H1 (cell line): ENCODE results near the gene CBLL1. TPM values are rescaled to one million over a fixed set of nuclear protein-coding genes. Genes with fewer than 3 reads are reported as not detected.

Source experiments
- CTCF ChIA-PET: fragments of 300-600 bp; sonication (Branson Sonifier 250); formaldehyde crosslinking; loops from one replicate; lab custom pipeline; 2021; ENCODE audit not compliant: partially characterized antibody; lab: Charles Lee
- POLR2A ChIA-PET: fragments of 300-600 bp; sonication (Branson Sonifier 250); formaldehyde crosslinking; loops from one replicate; lab custom pipeline; 2021; ENCODE audit warnings: inconsistent platforms; ENCODE audit not compliant: partially characterized antibody; lab: Charles Lee
- DNase-seq, 2 experiments: peaks; one replicate each; pipeline versions ENCODE4 v3.0.0 to v3.0.0-alpha.2; 2010 to 2022; ENCODE audit warnings: low spot score in 2 of 2, low read depth in 1 of 2, mixed read lengths in 1 of 2
- FAIRE-seq: peaks from 2 replicates; lab custom pipeline; 2011; peaks lifted over from hg19 to GRCh38; lab: Jason Lieb, UNC
- H2AFZ ChIP-seq: 2 replicates; pipeline ENCODE4 v1.8.1; 2012; ENCODE audit warnings: low read length, inconsistent platforms
- H2AK5ac ChIP-seq: 2 replicates; pipeline ENCODE4 v1.6.1; 2013; ENCODE audit warnings: low read depth, low read length
- H2BK120ac ChIP-seq: replicated peaks from 2 replicates; pipeline ENCODE3; 2013; ENCODE audit warnings: low read depth, low read length, inconsistent platforms
- H2BK12ac ChIP-seq: 2 replicates; pipeline ENCODE4 v1.6.1; 2013; ENCODE audit warnings: low read depth, low read length
- H2BK15ac ChIP-seq: 2 replicates; pipeline ENCODE4 v1.6.1; 2013; ENCODE audit warnings: low read length
- H2BK20ac ChIP-seq: 2 replicates; pipeline ENCODE4 v1.6.1; 2013; ENCODE audit warnings: low read length
- H2BK5ac ChIP-seq: 2 replicates; pipeline ENCODE4 v1.6.1; 2013; ENCODE audit warnings: low read depth, low read length
- H3K14ac ChIP-seq: 2 replicates; pipeline ENCODE4 v1.6.1; 2013; ENCODE audit warnings: inconsistent platforms; ENCODE audit not compliant: insufficient read length
- H3K18ac ChIP-seq: 2 replicates; pipeline ENCODE4 v1.6.1; 2013; ENCODE audit warnings: low read length; ENCODE audit errors: extremely low read depth
- H3K23ac ChIP-seq: 2 replicates; pipeline ENCODE4 v1.6.1; 2013; ENCODE audit warnings: inconsistent platforms; ENCODE audit not compliant: insufficient read length
- H3K23me2 ChIP-seq: 2 replicates; pipeline ENCODE4 v1.6.1; 2013; ENCODE audit warnings: low read depth, low read length
- H3K27ac ChIP-seq: 2 replicates; pipeline ENCODE4 v1.6.1; 2011; ENCODE audit warnings: low read depth, low read length, inconsistent platforms
- H3K27me3 ChIP-seq, 4 experiments: replicated peaks in 1 of 4; 1 replicate in 1 of 4; 2 replicates in 3 of 4; pipeline versions ENCODE4 v1.6.1 to v1.8.1; 2011 to 2013; ENCODE audit warnings: low read length in 3 of 4, mild to moderate bottlenecking in 3 of 4, inconsistent platforms in 2 of 4, mixed read lengths in 2 of 4, moderate library complexity in 1 of 4; ENCODE audit not compliant: control insufficient read depth in 3 of 4, insufficient read depth in 3 of 4; ENCODE audit errors: extremely low read depth in 1 of 4
- H3K36me3 ChIP-seq, 4 experiments: 2 replicates each; pipeline versions ENCODE4 v1.6.1 to v1.8.1; 2011 to 2013; ENCODE audit warnings: mild to moderate bottlenecking in 4 of 4, low read length in 3 of 4, moderate library complexity in 2 of 4, control low read depth in 1 of 4, inconsistent platforms in 1 of 4; ENCODE audit not compliant: insufficient read depth in 4 of 4, control insufficient read depth in 2 of 4
- H3K4ac ChIP-seq: replicated peaks from 2 replicates; pipeline ENCODE3; 2013; ENCODE audit warnings: low read length, low read depth, mixed read lengths, inconsistent platforms; ENCODE audit not compliant: insufficient read length
- H3K4me1 ChIP-seq, 4 experiments: replicated peaks in 1 of 4; 1 replicate in 1 of 4; 2 replicates in 3 of 4; pipeline versions ENCODE4 v1.6.1 to v1.8.1; 2011 to 2013; ENCODE audit warnings: low read length in 3 of 4, inconsistent platforms in 2 of 4, mixed read lengths in 1 of 4; ENCODE audit not compliant: insufficient read depth in 4 of 4, control insufficient read depth in 3 of 4
- H3K4me2 ChIP-seq, 2 experiments: 2 replicates each; pipeline versions ENCODE4 v1.6.1 to v1.8.1; 2011 to 2013; ENCODE audit warnings: low read depth in 2 of 2, low read length in 2 of 2, control low read depth in 1 of 2, inconsistent platforms in 1 of 2, mild to moderate bottlenecking in 1 of 2; ENCODE audit not compliant: insufficient read depth in 1 of 2
- H3K4me3 ChIP-seq, 4 experiments: fragments of 200-600, 300-600 bp in 1 of 4; sonication (generic), shearing (Covaris generic), sonication (Bioruptor Twin) in 1 of 4; 2 replicates each; pipeline versions ENCODE4 v1.5.1 to v1.8.1; 2011 to 2016; ENCODE audit warnings: low read length in 4 of 4, low read depth in 3 of 4, control low read depth in 2 of 4, inconsistent platforms in 2 of 4, mild to moderate bottlenecking in 2 of 4, mixed read lengths in 1 of 4, moderate library complexity in 1 of 4; ENCODE audit not compliant: insufficient read depth in 2 of 4; ENCODE audit errors: extremely low read depth in 1 of 4
- H3K56ac ChIP-seq: replicated peaks from 2 replicates; pipeline ENCODE3; 2013; ENCODE audit warnings: low read depth, mild to moderate bottlenecking, mixed read lengths, low read length, inconsistent platforms; ENCODE audit not compliant: insufficient read length
- H3K79me1 ChIP-seq: 2 replicates; pipeline ENCODE4 v1.6.1; 2013; ENCODE audit warnings: low read depth, low read length, control low read depth
- H3K79me2 ChIP-seq, 2 experiments: 2 replicates each; pipeline versions ENCODE4 v1.6.1 to v1.8.1; 2012 to 2013; ENCODE audit warnings: low read length in 2 of 2, mild to moderate bottlenecking in 2 of 2, inconsistent platforms in 1 of 2; ENCODE audit not compliant: insufficient read depth in 2 of 2, control insufficient read depth in 1 of 2
- H3K9ac ChIP-seq, 4 experiments: replicated peaks in 1 of 4; 1 replicate in 1 of 4; 2 replicates in 3 of 4; pipeline versions ENCODE4 v1.6.1 to v1.8.1; 2011 to 2013; ENCODE audit warnings: low read depth in 3 of 4, low read length in 3 of 4, control low read depth in 2 of 4, mild to moderate bottlenecking in 2 of 4, moderate library complexity in 2 of 4, inconsistent platforms in 1 of 4; ENCODE audit errors: extremely low read depth in 1 of 4
- H3K9me3 ChIP-seq, 2 experiments: 2 replicates each; pipeline versions ENCODE4 v1.6.1 to v1.8.1; 2012 to 2013; ENCODE audit warnings: mild to moderate bottlenecking in 2 of 2, moderate library complexity in 2 of 2, control low read depth in 1 of 2, inconsistent platforms in 1 of 2, low read depth in 1 of 2, low read length in 1 of 2, mixed read lengths in 1 of 2; ENCODE audit not compliant: insufficient read depth in 2 of 2
- H4K20me1 ChIP-seq, 2 experiments: replicated peaks in 1 of 2; 2 replicates each; pipeline versions ENCODE3 to v1.8.1; 2011 to 2013; ENCODE audit warnings: inconsistent platforms in 2 of 2, low read length in 2 of 2, mild to moderate bottlenecking in 1 of 2; ENCODE audit not compliant: insufficient read depth in 2 of 2, control insufficient read depth in 1 of 2
- H4K5ac ChIP-seq: 2 replicates; pipeline ENCODE4 v1.6.1; 2013; ENCODE audit warnings: low read length, low read depth, mixed read lengths, inconsistent platforms; ENCODE audit not compliant: insufficient read length
- H4K8ac ChIP-seq: 2 replicates; pipeline ENCODE4 v1.8.0; 2013; ENCODE audit warnings: mild to moderate bottlenecking, moderate library complexity, low read length, inconsistent platforms; ENCODE audit not compliant: insufficient read depth; ENCODE audit errors: extremely low read depth
- H4K91ac ChIP-seq: replicated peaks from 2 replicates; pipeline ENCODE3; 2013; ENCODE audit warnings: low read length, mixed read lengths, inconsistent platforms; ENCODE audit not compliant: insufficient read length
- ASH2L ChIP-seq: fragments of 200-600, 300-600 bp; sonication (generic); IDR thresholded peaks from one replicate; pipeline ENCODE4 v1.7.1; 2017; ENCODE audit warnings: low read length
- EGR1 ChIP-seq: IDR thresholded peaks from 2 replicates; pipeline ENCODE4 v1.6.1; 2011; ENCODE audit warnings: low read depth, low read length, borderline replicate concordance
- PHF8 ChIP-seq: fragments of 200-600 bp; sonication (generic); conservative IDR thresholded peaks from 2 replicates; pipeline ENCODE4 v1.7.1; 2012; ENCODE audit warnings: low read depth, mild to moderate bottlenecking, inconsistent platforms, low read length, moderate library complexity
- POLR2AphosphoS5 ChIP-seq: IDR thresholded peaks from 2 replicates; pipeline ENCODE4 v1.6.1; 2011; ENCODE audit warnings: low read depth, low read length
- SIN3A ChIP-seq, 2 experiments: IDR thresholded peaks in 1 of 2; conservative IDR thresholded peaks in 1 of 2; 2 replicates each; pipeline ENCODE4 v1.6.1; 2011 to 2012; ENCODE audit warnings: low read length in 2 of 2, improper control_type of control experiment in 1 of 2, low read depth in 1 of 2, mild to moderate bottlenecking in 1 of 2
- SIRT6 ChIP-seq: IDR thresholded peaks from one replicate; pipeline ENCODE4 v1.7.1; 2012; ENCODE audit warnings: low read length, inconsistent platforms
- SRF ChIP-seq: IDR thresholded peaks from 2 replicates; pipeline ENCODE4 v1.6.1; 2011; ENCODE audit warnings: mild to moderate bottlenecking, low read depth, low read length, moderate library complexity
- TAF7 ChIP-seq: optimal IDR thresholded peaks from 2 replicates; pipeline ENCODE3; 2011; ENCODE audit warnings: low read depth, mild to moderate bottlenecking, inconsistent platforms, low read length, moderate library complexity, borderline replicate concordance
- TEAD4 ChIP-seq: IDR thresholded peaks from 2 replicates; pipeline ENCODE4 v1.6.1; 2012; ENCODE audit warnings: low read depth, low read length, inconsistent platforms, mixed read lengths
- WGBS, 2 experiments: shearing (Covaris generic) in 1 of 2; methylation state at CpG; one replicate each; pipeline versions ENCODE4 v1.1.6 to v1.1.7; 2013 to 2015; ENCODE audit warnings: low lambda C conversion rate in 2 of 2, mixed read lengths in 2 of 2, inconsistent platforms in 1 of 2, low coverage in 1 of 2, missing lambda C conversion rate in 1 of 2; ENCODE audit not compliant: insufficient replicate concordance in 2 of 2, insufficient coverage in 1 of 2, insufficient read length in 1 of 2; ENCODE audit errors: extremely low coverage in 1 of 2, missing lambda C conversion rate in 1 of 2; 5-methylcytosine and 5-hydroxymethylcytosine counted together
- polyA plus RNA-seq, 7 experiments: library from polyadenylated mRNA; depleted of rRNA in 3 of 7; stranded (reverse) in 5 of 7; unstranded in 2 of 7; fragments of >200 nt in 5 of 7; fragments of 200-250 nt in 2 of 7; gene quantifications; 1 replicate in 5 of 7; 2 replicates in 1 of 7; 4 replicates in 1 of 7; pipeline versions ENCODE4 v1.2.1 to v1.2.3, GENCODE V29; 2011 to 2013; ENCODE audit warnings: missing spikeins in 2 of 7, mixed read lengths in 2 of 7
- total RNA-seq: library from RNA; stranded (reverse); fragmentation: NEBNext Ultra II Directional; extraction: Animal tissue kit (Norgen Biotek cat#: 25700); gene quantifications from 2 replicates; pipeline ENCODE4 v1.2.1, GENCODE V29; 2021
- TF ChIP-seq, protein P1 (sequence below): IDR thresholded peaks from 2 replicates; pipeline ENCODE4 v1.6.1; 2012; ENCODE audit warnings: inconsistent platforms

CBLL1 gene
- total and polyA plus RNA-seq, 2 of the 8 experiments (the other 6 are each of a cell fraction or from before 2014, with no cell fraction given) = 27.0 to 34.0 TPM

DNA sequence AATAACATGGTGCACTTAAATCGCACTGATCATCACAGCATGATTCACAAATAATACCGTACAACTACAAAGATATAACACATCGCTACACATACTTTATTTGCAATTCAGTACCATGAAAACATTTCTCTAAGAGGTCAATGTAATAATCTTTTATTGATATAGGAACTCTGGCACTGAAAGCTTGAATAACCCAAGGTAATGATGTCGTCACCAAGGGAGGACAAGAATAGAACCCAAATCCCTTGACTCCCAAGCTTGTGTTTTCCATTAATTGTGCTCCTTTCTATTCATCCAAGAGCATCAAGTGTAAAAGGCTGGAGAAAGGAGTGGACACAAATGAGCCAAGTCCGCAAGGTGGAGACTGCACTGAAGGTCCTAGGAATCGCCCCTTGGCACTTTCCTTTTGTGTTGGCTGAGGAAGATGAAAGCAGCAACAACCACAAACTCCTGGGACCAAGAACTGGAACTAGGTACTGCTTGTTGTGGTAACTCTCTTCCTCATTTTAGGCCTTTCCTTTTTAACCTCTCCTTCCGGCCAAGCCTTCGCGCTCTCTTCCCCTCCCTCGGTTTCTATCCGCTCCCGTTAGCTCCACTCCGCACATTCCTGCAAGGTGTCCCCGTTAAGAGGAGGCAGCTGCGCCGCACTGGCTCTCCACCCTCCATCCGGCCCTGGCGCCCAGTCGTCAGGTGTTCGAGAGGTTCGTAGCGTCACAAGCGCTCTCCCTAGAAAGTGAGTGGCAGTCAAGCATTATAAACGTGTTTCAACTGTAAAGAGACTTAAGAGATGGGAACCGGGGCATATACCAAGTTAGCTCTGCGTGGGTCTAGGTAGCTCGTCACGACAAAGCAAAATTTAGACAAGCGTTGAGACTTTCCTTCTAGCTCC lies 1.0 kb upstream of the CBLL1 start:
- Histone ChIP-seq H4K20me1 (peaks cover 2 to 3% of the 10 kb centered on the region in 2 experiments), H3K79me1 (peaks cover 4% of the 10 kb centered on the region; the same call in 1 of the 2 replicates), H3K4me3 (peak overlapping the region; percentile 88 to 100 (median 96)), H3K27me3 (no peaks in the 10 kb centered on the region), H3K27ac (peak overlapping the region; percentile 41; the same call in 1 of the 2 replicates), H3K23me2 (peaks cover 3% of the 10 kb centered on the region), H3K4me1 (peaks cover 0 to 8% (median 2%) of the 10 kb centered on the region in 4 experiments; a peak in 3 of 7 replicates), H3K9ac (peak overlapping the region in 3 of 4 experiments; percentile 32 to 88 (median 46); a peak in 5 of 7 replicates), H2BK15ac (no peak overlapping the region), H4K91ac (peak overlapping the region; percentile 8), H2BK120ac (no peak overlapping the region), H3K18ac (no peak overlapping the region), H4K8ac (peak overlapping the region; percentile 72; the same call in 1 of the 2 replicates), H3K14ac (no peak overlapping the region), H2BK20ac (no peak overlapping the region), H4K5ac (peak overlapping the region; percentile 70), H2BK12ac (no peak overlapping the region), H3K56ac (no peak overlapping the region), H3K4me2 (peak overlapping the region; percentile 75 to 82), H3K23ac (no peak overlapping the region), H3K9me3 (no peaks in the 10 kb centered on the region), H2AFZ (peak overlapping the region; percentile 99), H2AK5ac (no peak overlapping the region), H3K79me2 (peaks cover 15 to 40% of the 10 kb centered on the region in 2 experiments), H2BK5ac (no peak overlapping the region; the same call in 1 of the 2 replicates), H3K36me3 (no peaks in the 10 kb centered on the region), H3K4ac (no peak overlapping the region)
- ChIA-PET POLR2A (interaction anchor here (0.6 to 2.2 kb wide), 16 partner anchors 9 to 957 kb away, joined by 3 to 11 read pairs (median 4); partner anchors contain the start of genes BCAP29, COG5, DUS4L and HBP1), CTCF (interaction anchor here (0.7 to 4.8 kb wide), 13 partner anchors 16 to 480 kb away, joined by 3 to 30 read pairs (median 4); no protein-coding TSS in a partner anchor)
- FAIRE-seq = no peak
- WGBS, 2 experiments = 13% methylated on average over 28 of the region's 29 CpGs; no CpG with 5 or more reads in 1 of the 2 experiments
- DNase-seq = peak in 1 of 2 experiments; percentile 51
- TF ChIP-seq SIRT6 (no peak), PHF8 (0 out of 2 replicates have a peak, but pooled peaks have one; percentile 26), TEAD4 (peak; percentile 82), SIN3A (conservative IDR thresholded peaks at IDR 0.05 in 1 of 2, IDR thresholded peaks at IDR 0.05 in 1 of 2; ENCODE audit: low read depth in 1 of 2, low read length in 2 of 2) (no peak), EGR1 (no peak), TAF7 (peak; percentile 50), SRF (no peak), ASH2L (no peak), POLR2AphosphoS5 (peak; percentile 30; the same call in 1 of the 2 replicates)
- TF ChIP-seq, protein P1, sequence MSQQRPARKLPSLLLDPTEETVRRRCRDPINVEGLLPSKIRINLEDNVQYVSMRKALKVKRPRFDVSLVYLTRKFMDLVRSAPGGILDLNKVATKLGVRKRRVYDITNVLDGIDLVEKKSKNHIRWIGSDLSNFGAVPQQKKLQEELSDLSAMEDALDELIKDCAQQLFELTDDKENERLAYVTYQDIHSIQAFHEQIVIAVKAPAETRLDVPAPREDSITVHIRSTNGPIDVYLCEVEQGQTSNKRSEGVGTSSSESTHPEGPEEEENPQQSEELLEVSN = peak; percentile 42; the same call in 1 of the 2 replicates
